Effector CD8-positive, alpha-beta T cell (primary cell): ENCODE measurements around the gene CASKIN2.
"Not testable (repeated sequence)": the region's sequence is repeated elsewhere in the genome, so short reads cannot be mapped to it uniquely, and the experiment has no call there.

Experiments
- DNase-seq: peaks from one replicate; lab custom pipeline; 2025; lab: John Stamatoyannopoulos, UW

CASKIN2 gene

GRCh38 chr17:75546181-75546580, 30.8 kb upstream of the CASKIN2 start:
- DNase-seq, result no peak

DNA sequence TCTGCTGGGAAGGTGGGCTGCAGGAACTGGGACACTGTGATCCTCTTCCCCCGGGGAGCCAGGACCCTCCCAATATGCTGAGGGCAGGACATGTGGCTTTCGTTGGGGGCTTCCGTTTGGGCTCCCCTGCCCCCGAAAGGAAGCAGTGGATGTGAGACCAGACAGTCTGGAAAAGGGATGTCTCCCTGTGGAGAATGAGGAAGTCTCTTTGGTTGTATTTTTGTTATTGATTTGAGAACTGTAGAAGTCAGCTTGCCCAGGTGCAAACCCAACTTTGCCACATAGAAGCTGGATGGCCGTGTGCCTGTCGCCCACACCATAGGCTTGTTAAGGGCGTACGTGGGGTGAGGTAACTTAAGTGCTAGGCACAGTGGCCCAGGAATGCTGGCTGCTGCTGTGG, 28.9 kb upstream of the CASKIN2 start:
- DNase-seq, result no peak

GRCh38 chr17:75542728-75543336, 27.5 kb upstream of the CASKIN2 start:
- DNase-seq, result no peak

DNA sequence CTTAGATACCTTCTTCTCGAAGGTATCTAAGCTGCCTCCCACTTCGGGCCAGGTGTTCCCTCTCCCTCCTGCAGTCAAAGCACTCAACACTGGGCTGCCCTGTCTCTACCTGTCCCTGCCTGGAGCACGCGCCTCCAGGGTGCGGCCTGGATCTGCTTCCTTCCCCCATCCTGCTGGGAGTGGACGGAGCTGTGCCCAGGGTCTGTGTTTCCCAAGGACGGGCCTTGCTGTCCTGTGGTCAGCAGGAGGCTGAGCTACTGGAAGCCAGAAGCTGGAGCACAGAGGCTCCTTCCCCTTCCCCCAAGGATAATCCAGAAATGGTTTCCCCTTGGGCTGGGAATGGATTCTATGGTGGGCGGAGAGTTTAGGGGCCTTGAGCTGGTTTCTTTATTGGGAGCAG, 26.9 kb upstream of the CASKIN2 start:
- DNase-seq, result no peak

- no peak for DNase-seq
Measured at GRCh38 chr17:75540923-75541503, 25.7 kb upstream of the CASKIN2 start.

DNA sequence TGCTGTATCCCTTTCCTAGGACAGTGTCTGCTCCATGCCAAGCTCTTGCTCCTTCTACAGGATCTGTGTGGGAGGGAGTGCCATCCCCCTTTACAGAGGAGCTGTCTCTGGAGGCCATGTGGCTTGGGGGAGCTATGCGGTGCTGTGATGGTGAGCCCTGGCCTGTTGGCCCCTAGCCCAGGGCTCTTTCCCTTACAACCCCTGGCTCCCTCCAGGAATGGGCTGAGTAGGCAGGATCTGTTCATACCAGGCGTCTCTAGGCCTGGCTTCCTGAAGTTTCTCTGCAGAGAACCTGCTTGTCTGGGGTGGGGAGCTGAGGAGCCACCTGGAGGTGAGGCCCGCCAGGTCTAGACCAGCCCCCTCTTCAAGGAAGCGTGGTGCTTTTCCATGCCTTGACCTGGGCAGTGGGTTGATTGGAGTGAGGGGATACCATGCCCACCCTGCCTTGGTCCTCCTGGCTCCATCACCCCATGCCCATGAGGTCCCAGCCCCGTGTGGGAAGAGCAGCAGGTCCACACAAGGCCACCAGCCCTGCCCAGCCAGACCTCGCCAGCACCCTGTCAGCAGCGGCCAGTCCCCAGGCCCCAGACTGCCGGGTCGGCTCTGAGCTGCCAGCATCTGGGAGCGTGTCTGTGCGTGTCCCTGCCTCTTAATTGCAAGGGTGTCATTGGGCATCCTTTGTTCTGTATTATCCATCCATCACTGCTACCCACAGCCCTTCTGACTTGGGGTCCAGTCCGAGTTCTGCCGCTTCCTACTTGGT, 24.8 kb upstream of the CASKIN2 start:
- DNase-seq, result no peak

- DNase-seq, result no peak
Measured at GRCh38 chr17:75536366-75536765, 21.0 kb upstream of the CASKIN2 start.

DNA sequence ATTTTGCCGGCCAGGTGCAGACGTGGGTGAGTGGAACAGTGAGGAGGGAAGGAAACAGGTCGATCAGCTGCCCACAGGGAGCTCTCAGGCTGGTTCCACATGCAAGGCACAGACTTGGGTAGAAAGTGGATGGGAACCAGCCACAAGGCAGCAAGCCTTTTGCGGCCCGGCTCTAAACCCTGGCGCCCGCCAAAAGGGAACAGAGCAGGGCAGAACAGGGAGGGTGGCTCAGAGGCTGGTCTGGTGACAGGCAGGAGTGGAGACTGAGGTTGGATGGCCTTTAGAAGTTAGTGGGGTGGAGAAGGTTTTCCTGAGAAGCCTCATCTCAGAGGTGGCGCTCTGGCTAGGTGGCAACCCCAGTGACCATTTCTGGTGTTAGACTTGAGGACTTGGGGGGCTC, 20.5 kb upstream of the CASKIN2 start:
- DNase-seq, result no peak

- DNase-seq, result no peak
Measured at GRCh38 chr17:75535119-75535537, 19.8 kb upstream of the CASKIN2 start.

GRCh38 chr17:75531721-75532072, 16.4 kb upstream of the CASKIN2 start:
- no peak for DNase-seq

DNA sequence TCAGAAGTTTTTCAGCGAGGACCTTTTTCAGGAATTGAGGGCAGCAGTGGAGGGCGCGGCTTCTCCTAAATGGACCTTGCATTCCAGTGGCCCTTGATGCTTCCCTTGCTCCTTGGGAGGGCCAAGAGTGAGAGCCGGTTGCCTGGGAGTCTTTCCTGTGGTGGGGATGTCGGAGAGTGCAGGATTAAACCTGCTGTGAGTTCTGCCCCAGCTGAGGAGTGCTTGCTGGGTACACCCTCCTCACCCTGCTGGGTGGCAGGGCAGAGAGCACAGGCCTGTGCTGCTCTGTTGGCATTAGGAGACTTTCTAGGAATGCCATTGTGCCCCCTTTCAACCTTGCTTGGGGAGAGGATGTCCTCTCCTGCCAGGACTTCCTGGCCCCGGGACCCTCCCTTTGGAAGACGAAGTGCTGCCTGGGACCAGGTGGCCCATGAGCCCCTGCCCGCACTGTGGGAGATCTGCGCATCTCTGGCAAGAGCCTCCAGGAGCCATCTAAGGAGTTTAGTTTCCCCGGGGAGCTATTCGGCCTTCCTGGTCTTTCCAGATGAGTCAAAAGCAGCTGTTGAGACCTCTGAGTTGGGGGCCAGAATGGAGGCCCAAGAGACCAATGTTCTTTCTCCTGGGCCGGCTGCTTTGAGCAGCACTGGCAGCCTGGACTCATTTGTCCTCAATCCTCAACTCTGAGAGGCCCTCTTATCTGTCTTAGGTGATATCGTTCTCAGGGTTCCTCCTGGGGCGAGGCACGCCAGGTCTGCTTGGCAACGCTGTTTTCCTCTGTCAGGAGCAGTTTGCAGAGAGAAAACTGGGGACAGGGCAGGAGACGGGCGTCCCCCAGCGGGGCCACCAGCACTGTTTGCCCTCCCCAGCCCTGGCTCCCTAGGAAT, 15.7 kb upstream of the CASKIN2 start:
- no peak for DNase-seq

DNA sequence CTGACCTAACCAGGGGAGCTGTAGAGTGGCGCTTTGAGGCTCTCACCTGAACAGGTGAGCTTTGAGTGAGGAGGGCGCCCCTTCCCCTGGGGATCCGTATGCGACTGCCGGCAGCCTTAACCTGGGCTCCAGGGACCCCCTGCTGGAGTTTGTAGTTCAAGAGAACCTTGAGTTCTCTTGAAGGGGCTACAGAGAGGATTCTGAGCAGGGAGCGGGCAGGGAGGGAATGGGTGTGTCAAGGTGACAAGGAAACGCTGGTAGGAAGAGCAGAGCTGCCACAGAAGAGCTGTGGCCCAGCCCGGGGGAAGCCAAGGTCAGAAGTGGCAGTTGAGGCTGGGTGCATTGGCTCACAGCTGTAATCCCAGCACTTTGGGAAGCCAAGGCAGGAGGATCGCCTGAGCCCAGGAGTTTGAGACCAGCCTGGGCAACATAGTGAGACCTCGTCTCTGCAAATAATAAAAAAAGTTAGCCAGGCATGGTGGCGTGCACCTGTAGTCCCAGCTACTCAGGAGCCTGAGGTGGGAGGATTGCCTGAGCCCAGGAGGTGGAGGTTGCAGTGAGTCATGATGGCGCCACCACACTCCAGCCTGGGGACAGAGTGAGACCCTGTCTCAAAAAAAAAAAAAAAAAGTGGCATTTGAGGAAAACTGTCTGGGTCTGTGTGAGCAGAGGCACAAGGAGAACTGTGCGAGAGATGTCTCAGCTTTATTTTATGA, 11.4 kb upstream of the CASKIN2 start:
- DNase-seq, result no peak

- no peak for DNase-seq
Measured at GRCh38 chr17:75525806-75526554, 10.6 kb upstream of the CASKIN2 start.

GRCh38 chr17:75524970-75525805, 9.9 kb upstream of the CASKIN2 start, which contains the start of gene LLGL2:
Gene LLGL2, plus strand, starts transcription at chr17:75525697. Its CDS starts 17,730 bp downstream, at chr17:75543427.
- DNase-seq, result peak; percentile 78

GRCh38 chr17:75524269-75524969, 9.1 kb upstream of the CASKIN2 start:
- no peak for DNase-seq

DNA sequence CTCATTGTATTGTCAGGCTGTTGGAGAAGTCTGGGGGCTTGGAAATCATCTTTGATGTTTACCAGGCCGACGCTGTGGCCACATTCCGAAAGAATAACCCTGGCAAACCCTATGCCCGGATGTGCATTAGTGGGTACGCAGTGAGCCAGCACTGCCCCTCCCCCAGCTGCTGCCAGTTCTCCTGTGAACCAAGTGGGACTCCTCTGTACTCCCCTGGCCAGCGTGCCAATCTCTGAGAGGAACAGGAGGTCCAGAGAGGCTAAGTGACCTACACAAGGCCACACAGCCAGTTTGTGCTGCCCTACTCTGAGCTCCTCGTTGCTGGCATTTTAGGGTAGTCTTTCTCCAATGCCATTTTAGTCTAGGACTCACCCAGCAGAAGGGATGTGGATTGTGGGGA, 8.3 kb upstream of the CASKIN2 start:
- no peak for DNase-seq

GRCh38 chr17:75521951-75522727, 6.8 kb upstream of the CASKIN2 start:
- no peak for DNase-seq

DNA sequence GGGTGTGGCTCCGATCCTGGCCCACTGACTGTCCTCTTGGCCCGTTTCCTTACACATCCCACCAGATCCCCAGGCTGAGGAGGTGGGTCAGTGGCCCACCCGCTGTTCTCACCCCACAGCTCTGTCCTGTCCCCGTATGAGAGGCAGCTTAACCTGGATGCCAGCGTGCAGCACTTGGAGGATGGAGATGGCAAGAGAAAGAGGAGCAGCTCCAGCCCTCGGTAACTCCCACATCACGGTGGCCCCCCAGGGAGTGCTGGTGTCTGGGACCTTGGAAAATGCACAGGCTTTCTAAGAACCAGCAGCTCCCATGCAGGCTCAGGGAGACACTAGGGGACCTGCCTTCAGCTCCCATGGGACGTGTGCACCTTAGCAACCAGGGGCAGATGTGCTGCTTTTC, 6.0 kb upstream of the CASKIN2 start:
- no peak for DNase-seq

DNA sequence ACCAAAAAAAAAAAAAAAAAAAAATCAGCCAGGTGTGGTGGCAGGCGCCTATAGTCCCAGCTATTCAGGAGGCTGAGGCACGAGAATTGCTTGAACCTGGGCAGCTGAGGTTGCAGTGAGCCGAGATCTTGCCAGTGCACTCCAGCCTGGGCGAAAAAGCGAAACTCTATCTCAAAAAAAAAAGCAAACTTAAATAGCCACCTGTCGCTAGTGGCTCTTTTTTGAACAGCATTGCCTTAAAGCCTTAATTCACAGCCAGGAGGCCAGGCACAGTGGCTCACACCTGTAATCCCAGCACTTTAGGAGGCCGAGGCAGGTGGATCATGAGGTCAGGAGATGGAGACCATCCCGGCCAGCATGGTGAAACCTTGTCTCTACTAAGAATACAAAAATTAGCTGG, 5.1 kb upstream of the CASKIN2 start:
- not testable (repeated sequence) for DNase-seq
